Activated T-cell treated with anti-CD3 and anti-CD28 coated beads, Interleukin-2, amount 50 U/mL, for 72 hours (primary cell): ENCODE data around the gene FHOD3. TPM values are rescaled to one million over a fixed set of nuclear protein-coding genes. Genes with fewer than 3 reads are reported as not detected.

ENCODE experiments used
- ATAC-seq, 2 donors: fragments of 150-1000 bp; cut with Tn5 transposase; replicated peaks in 1 of 2; 2 replicates each; pipeline ENCODE4 v1.10.0; 2021; ENCODE audit warnings: moderate library complexity in 2 of 2, mild to moderate bottlenecking in 1 of 2
- DNase-seq, 2 donors: peaks; one replicate each; pipeline ENCODE4 v3.0.0; 2021 to 2022; ENCODE audit warnings: mixed read lengths in 1 of 2
- H3K27ac Mint-ChIP-seq: one replicate; pipeline ENCODE4 v1.8.0; 2022; ENCODE audit warnings: mild to moderate bottlenecking, moderate library complexity, mixed read lengths
- H3K27me3 Mint-ChIP-seq: one replicate; pipeline ENCODE4 v1.8.0; 2022; ENCODE audit warnings: low read depth, mixed read lengths
- H3K36me3 Mint-ChIP-seq, 2 donors: one replicate each; pipeline ENCODE4 v1.8.0; 2022; ENCODE audit warnings: mixed read lengths in 2 of 2, mild to moderate bottlenecking in 1 of 2; ENCODE audit not compliant: insufficient read depth in 2 of 2
- H3K4me1 Mint-ChIP-seq: one replicate; pipeline ENCODE4 v1.8.0; 2022; ENCODE audit warnings: low read depth, mixed read lengths
- H3K4me3 Mint-ChIP-seq, 2 donors: one replicate each; pipeline ENCODE4 v1.8.0; 2022; ENCODE audit warnings: mild to moderate bottlenecking in 2 of 2, mixed read lengths in 2 of 2, moderate library complexity in 2 of 2
- H3K9me3 Mint-ChIP-seq, 2 donors: one replicate each; pipeline ENCODE4 v1.8.0; 2022; ENCODE audit warnings: mixed read lengths in 2 of 2
- total RNA-seq, 2 donors: library from RNA; stranded (reverse); gene quantifications; one replicate each; pipeline ENCODE4 v1.2.3, GENCODE V29; 2022

FHOD3 gene
- total RNA-seq, 2 donors from 2014 or later, result 0.28 TPM; not detected in 1

DNA sequence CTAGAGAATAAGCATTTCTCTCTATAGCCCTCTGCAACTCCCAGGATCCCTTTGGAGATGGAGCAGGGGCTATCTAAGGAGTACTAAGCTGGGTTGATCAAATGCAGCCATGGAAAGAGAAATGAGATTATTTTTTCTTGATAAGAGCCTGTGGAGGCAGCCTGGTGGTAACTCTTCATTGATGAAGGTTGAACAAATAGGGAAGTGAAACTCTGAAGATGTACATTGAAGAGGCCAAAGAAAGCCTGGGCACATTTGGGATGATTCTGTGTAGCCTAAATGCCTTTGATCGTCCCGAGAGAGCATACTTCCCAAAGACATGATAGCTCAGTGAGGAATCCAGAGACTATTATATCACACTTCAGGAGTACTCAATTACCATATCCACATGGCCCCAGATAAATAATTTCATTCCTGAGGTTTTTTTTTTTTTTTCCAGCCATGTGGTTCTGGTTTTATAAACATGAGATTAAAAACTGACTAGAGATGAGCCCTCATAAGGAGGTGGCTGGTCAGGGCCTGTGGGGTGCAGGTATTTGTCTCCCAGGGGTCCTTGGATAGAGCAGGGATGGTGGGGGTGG, 338.8 kb downstream of the FHOD3 start:
- DNase-seq (no peak), ATAC-seq (no peak)
- Mint-ChIP-seq H3K4me3 (no peak overlapping the region), H3K36me3 (no peaks in the 10 kb centered on the region), H3K27me3 (peaks cover 26% of the 10 kb centered on the region), H3K4me1 (no peaks in the 10 kb centered on the region), H3K27ac (no peak overlapping the region), H3K9me3 (no peaks in the 10 kb centered on the region)

GRCh38 chr18:36638224-36638623, 340.7 kb downstream of the FHOD3 start:
- Mint-ChIP-seq H3K27ac (no peak overlapping the region), H3K4me1 (no peaks in the 10 kb centered on the region), H3K4me3 (no peak overlapping the region), H3K36me3 (no peaks in the 10 kb centered on the region), H3K27me3 (peaks cover 27% of the 10 kb centered on the region), H3K9me3 (no peaks in the 10 kb centered on the region)
- no peak for DNase-seq
- no peak for ATAC-seq

DNA sequence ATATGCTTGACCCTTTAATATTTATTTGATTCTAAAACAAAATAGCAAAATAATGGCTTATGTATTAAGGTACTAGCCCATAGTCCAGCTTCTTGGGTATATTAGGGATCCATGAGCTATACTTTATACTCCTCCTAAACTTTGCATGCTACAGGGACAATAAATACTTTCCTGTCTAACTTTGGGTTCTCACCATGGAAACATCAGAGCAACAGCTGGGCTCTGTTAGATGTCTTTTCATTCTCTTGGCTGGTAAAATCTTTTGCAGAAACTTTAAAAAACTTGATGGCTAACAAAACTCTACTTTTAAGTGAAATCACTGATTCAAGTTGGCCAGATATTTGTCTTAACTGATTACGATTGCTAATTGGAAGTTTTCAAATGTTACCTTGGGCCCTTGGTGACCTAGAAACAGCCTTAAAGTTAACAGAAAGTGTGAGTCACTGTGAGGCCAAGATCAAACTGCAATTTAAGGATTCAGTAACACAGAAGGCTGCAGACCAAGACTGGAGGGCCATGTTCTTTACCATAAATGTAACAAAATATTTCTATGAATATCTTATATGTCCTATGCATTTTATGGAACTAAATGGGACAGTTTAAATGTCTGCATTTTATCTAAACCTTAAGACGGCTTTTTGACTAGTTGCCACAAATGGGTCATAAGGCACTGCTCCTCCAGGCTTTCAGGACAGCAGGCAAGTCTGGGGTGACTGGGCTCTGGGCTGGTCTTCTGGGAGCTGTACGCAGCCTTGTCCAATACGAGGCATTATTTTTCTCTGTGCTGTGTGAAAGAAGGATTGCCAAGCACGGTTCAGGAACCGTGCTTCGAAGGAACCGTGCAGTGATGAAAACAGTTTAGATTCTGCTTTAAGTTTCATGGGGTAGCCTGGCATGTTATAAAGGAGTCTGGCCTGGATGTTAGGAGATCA, 342.8 kb downstream of the FHOD3 start:
- Mint-ChIP-seq H3K36me3 (no peaks in the 10 kb centered on the region), H3K4me1 (no peaks in the 10 kb centered on the region), H3K27ac (no peak overlapping the region), H3K27me3 (peaks cover 17% of the 10 kb centered on the region), H3K9me3 (no peaks in the 10 kb centered on the region), H3K4me3 (no peak overlapping the region)
- DNase-seq (no peak), ATAC-seq (no peak)

DNA sequence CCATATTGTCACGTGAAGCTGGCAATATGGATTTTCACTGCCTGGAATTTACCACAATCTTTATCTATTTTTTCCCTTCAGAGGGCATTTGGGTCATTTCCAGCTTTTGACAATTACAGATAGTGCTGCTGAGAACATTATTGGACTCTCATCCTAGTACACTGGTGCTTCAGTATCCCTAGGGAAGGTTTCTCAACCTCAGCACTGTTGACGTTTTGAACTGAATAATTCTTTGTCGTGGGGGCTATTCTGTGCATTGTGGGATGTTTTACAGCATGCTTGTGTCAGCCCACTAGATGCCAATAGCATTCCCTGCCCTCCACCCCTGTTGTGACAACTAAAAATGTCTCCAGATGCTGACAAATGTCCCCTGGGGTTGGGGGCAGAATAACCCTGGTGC, 345.5 kb downstream of the FHOD3 start:
- H3K9me3 Mint-ChIP-seq, result peaks cover 0 to 2% of the 10 kb centered on the region in 2 donors
- no peaks in the 10 kb centered on the region for H3K4me1 Mint-ChIP-seq
- H3K27ac Mint-ChIP-seq, result no peak overlapping the region
- DNase-seq, result no peak
- ATAC-seq, result no peak
- no peak overlapping the region for H3K4me3 Mint-ChIP-seq
- H3K36me3 Mint-ChIP-seq, result no peaks in the 10 kb centered on the region
- peaks cover 28% of the 10 kb centered on the region for H3K27me3 Mint-ChIP-seq

GRCh38 chr18:36648803-36649202, 351.3 kb downstream of the FHOD3 start:
- no peak for DNase-seq
- Mint-ChIP-seq H3K9me3 (peaks cover 0 to 2% of the 10 kb centered on the region in 2 donors), H3K27me3 (peaks cover 39% of the 10 kb centered on the region), H3K36me3 (no peaks in the 10 kb centered on the region), H3K27ac (no peak overlapping the region), H3K4me3 (no peak overlapping the region), H3K4me1 (no peaks in the 10 kb centered on the region)
- no peak for ATAC-seq

DNA sequence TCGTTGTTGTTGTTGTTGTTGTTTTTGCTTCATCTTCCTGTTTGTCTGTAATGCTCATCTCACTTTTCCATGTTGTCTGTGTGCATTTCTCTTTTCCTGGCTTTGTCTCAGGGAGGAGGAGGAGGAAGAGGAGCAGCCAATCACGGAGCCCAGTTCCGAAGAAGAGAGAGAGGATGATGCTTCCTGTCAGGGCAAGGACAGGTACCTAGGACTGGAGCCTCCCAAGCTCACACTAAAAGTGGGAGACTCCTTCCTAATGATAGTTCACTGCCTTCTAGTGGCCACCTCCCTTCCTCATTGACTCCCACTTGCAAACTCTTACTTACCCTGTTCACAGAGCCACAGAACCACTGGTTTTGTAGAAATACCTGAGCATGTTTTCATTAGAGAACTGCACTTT, 351.7 kb downstream of the FHOD3 start:
- H3K4me1 Mint-ChIP-seq, result no peaks in the 10 kb centered on the region
- no peak overlapping the region for H3K4me3 Mint-ChIP-seq
- no peaks in the 10 kb centered on the region for H3K36me3 Mint-ChIP-seq
- peaks cover 0 to 2% of the 10 kb centered on the region in 2 donors for H3K9me3 Mint-ChIP-seq
- H3K27ac Mint-ChIP-seq, result no peak overlapping the region
- H3K27me3 Mint-ChIP-seq, result peaks cover 39% of the 10 kb centered on the region
- DNase-seq (no peak), ATAC-seq (no peak)

GRCh38 chr18:36650266-36650665, 352.8 kb downstream of the FHOD3 start:
- peaks cover 40% of the 10 kb centered on the region for H3K27me3 Mint-ChIP-seq
- DNase-seq (no peak), ATAC-seq (no peak)
- no peaks in the 10 kb centered on the region for H3K36me3 Mint-ChIP-seq
- H3K4me1 Mint-ChIP-seq, result no peaks in the 10 kb centered on the region
- no peak overlapping the region for H3K4me3 Mint-ChIP-seq
- no peak overlapping the region for H3K27ac Mint-ChIP-seq
- peaks cover 0 to 2% of the 10 kb centered on the region in 2 donors for H3K9me3 Mint-ChIP-seq

GRCh38 chr18:36650906-36651305, 353.4 kb downstream of the FHOD3 start:
- no peak for DNase-seq
- peaks cover 0 to 2% of the 10 kb centered on the region in 2 donors for H3K9me3 Mint-ChIP-seq
- no peak overlapping the region for H3K4me3 Mint-ChIP-seq
- no peaks in the 10 kb centered on the region for H3K4me1 Mint-ChIP-seq
- no peak for ATAC-seq
- H3K27ac Mint-ChIP-seq, result no peak overlapping the region
- peaks cover 44% of the 10 kb centered on the region for H3K27me3 Mint-ChIP-seq
- H3K36me3 Mint-ChIP-seq, result no peaks in the 10 kb centered on the region

DNA sequence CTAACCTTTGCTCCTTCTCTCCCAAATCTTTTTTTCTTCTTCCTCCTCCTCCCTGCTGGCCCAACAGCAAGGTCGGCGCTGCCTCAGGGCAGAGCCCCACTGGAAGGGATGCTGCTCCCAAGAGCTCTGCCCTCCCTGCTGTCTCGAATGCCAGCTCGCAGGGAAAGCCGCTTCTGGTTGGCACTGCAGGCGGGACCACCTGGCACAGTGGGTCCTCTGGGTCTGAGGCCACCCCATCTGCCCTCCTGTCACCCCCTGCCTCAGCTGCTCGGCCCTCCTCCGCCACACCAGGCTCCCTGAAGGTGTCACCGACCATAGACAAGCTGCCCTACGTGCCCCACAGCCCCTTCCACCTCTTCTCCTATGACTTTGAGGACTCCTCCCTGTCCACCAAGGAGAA, 355.0 kb downstream of the FHOD3 start:
- Mint-ChIP-seq H3K9me3 (peaks cover 0 to 2% of the 10 kb centered on the region in 2 donors), H3K4me3 (no peak overlapping the region), H3K4me1 (no peaks in the 10 kb centered on the region), H3K36me3 (no peaks in the 10 kb centered on the region), H3K27ac (no peak overlapping the region), H3K27me3 (peaks cover 40% of the 10 kb centered on the region)
- DNase-seq, result no peak
- ATAC-seq, result no peak

- no peaks in the 10 kb centered on the region for H3K36me3 Mint-ChIP-seq
These were observed 355.8 kb downstream of the FHOD3 start for GRCh38 chr18:36653141-36653869.

DNA sequence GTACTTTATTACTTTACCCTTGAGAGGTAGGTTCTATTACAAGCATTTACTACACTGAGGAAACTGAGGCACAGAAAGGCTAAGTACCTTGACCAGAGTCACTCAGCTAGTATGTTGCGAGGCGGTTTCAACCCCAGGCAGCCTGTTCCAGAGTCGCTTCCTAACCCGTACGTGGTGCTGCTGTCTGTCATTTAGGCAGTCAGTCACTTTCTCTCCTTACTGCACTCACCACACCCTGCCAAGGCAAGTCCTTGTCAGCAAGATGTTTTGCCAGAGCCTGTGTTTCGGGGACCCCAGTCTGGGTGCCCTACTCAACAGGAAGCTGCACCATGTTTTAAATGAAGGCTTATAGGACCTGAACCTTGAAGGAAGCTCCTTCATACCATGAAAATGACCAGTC, 356.4 kb downstream of the FHOD3 start:
- H3K36me3 Mint-ChIP-seq, result no peaks in the 10 kb centered on the region
- H3K4me1 Mint-ChIP-seq, result no peaks in the 10 kb centered on the region
- DNase-seq (no peak), ATAC-seq (no peak)
- H3K9me3 Mint-ChIP-seq, result no peaks in the 10 kb centered on the region
- H3K4me3 Mint-ChIP-seq, result no peak overlapping the region
- H3K27ac Mint-ChIP-seq, result no peak overlapping the region
- H3K27me3 Mint-ChIP-seq, result peaks cover 42% of the 10 kb centered on the region

More at GRCh38 chr18:36653141-36653869, 355.8 kb downstream of the FHOD3 start:
- ATAC-seq (no peak), DNase-seq (no peak)
- Mint-ChIP-seq H3K27me3 (peaks cover 42% of the 10 kb centered on the region), H3K4me3 (no peak overlapping the region), H3K4me1 (no peaks in the 10 kb centered on the region), H3K9me3 (no peaks in the 10 kb centered on the region), H3K27ac (no peak overlapping the region)

DNA sequence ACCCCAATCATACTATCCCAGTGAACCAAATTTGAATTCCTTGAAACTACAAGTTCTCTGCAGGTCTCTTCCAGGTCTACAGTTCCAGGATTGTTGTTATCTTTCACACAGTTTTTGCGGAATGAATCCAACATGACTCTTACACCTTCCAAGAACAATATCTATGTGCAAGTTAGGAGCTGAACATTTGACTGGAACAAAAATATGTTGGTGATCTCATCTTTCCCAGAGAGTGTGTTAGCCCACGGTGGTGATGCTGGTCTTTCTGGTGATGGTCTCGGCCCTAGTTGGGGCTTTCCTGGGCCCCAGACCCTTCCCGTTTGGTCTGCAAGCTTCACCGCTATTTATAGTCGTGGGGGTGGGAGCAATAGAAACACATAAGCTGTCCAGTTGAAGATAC, 357.6 kb downstream of the FHOD3 start:
- peaks cover 36% of the 10 kb centered on the region for H3K27me3 Mint-ChIP-seq
- H3K36me3 Mint-ChIP-seq, result no peaks in the 10 kb centered on the region
- ATAC-seq (no peak), DNase-seq (no peak)
- H3K4me1 Mint-ChIP-seq, result no peaks in the 10 kb centered on the region
- H3K27ac Mint-ChIP-seq, result no peak overlapping the region
- no peaks in the 10 kb centered on the region for H3K9me3 Mint-ChIP-seq
- no peak overlapping the region for H3K4me3 Mint-ChIP-seq

GRCh38 chr18:36655930-36656329, 358.4 kb downstream of the FHOD3 start:
- ATAC-seq (no peak), DNase-seq (no peak)
- Mint-ChIP-seq H3K36me3 (no peaks in the 10 kb centered on the region), H3K27ac (no peak overlapping the region), H3K9me3 (no peaks in the 10 kb centered on the region), H3K4me3 (no peak overlapping the region), H3K27me3 (peaks cover 34% of the 10 kb centered on the region), H3K4me1 (no peaks in the 10 kb centered on the region)
